NCI-H1092 treated with DMSO at 0.1 percent for 48 hours (cell line): Measurements from ENCODE around the gene DHRS3.
A peak's percentile ranks its signal among the peaks of the same experiment; 100 is the strongest.

Experiments used
- DNase-seq: peaks from one replicate; lab custom pipeline; 2025; lab: John Stamatoyannopoulos, UW

Gene DHRS3

DNA sequence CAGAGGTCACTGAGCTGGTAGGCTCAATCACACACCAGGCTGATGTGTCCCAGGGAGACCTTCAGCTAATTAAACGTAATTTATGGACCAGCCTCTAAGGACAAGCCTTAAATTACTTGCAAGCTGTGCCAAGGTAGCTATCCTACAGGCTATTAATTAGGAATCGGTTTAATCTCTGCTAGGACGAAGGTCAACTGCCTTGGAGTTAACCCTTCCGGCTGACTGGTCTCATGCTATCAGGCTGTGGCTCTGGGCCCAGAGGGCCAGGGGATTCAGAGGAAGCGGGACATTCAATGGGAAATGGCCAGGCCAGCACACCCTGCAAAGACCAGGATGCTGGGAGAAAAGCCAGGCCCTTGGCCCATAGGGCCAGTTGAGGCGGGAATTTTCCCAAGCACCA is 19.0 kb downstream of the DHRS3 start:
- DNase-seq, result no peak

GRCh38 chr1:12597792-12598191 is 20.2 kb downstream of the DHRS3 start:
- DNase-seq, result peak; percentile 19

DNA sequence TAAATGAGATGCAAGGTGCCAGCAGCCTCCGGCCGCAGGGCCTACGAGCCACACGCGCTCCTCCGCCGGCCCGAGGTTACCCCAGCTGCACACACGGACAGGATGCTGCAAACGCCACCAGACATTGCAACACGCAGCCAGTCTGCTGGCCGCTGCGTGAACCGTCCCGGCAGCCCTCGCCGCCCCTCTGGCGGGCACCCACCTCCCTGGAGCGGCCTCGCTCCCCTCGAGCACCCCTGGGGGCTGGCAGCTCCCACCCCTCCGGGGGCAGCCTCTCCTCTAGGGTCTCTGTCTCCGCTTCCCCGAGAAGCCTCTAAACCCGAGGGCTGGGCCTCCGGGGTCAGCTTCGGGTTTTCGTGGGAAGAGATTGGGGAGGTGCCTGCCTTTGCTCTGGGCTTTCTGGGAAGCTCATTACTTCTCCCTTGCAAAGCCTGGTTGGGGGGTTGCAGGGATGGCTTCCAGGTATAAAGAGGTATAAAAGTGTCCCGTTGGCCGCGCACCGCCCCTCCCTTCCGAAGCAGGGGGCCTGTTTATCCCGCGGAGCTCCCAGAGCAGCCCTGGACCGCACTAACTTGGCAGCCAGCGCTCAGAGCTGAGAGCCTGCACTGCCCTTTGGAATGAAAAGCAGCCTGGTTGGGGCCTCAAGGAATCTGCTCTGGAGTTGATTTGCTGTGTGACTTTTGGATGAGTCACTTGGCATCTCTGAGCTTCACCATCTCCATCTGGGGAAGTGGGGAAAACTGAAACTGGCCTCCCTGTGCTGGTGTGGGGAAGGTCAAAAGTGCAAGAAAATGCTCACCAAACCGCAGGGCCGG is 21.8 kb downstream of the DHRS3 start:
- DNase-seq, result peak; percentile 43

DNA sequence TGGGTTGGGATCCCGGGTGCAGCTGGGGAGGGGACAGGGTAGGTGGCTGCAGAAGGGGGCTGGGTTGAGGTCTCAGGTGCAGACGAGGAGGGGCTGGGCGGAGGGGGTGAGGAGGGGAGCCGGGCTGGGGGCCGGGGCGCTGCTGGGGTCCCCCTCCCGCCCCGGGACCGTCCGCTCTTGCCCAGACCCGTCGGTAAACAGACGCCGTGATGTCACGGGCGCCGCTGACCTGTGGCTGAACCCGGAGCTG is 22.3 kb downstream of the DHRS3 start:
- DNase-seq, result no peak

- no peak for DNase-seq
These were observed 22.8 kb downstream of the DHRS3 start for GRCh38 chr1:12594966-12595756.

- no peak for DNase-seq
These were observed 23.5 kb downstream of the DHRS3 start for GRCh38 chr1:12594490-12594889.

- DNase-seq, result no peak
These were observed 24.4 kb downstream of the DHRS3 start for GRCh38 chr1:12593621-12594066.

DNA sequence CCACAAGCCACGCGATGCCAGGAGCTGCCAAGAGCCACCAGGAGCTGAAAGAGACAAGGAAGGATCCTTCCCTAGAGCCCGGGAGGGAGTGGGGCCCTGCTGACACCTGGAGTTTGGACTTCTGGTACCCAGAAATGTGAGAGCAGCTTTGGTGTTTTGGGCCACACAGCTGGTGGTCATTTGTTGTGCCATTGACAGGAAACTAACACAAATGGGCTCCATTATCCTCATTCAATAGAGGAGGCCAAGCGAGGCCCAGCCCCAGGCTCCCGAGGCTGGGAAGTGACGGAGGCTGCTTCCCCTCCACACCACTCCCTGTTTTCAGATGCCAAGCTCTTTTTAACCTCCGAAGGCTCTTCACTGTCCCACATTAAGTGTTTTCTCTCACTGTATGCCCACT is 25.5 kb downstream of the DHRS3 start:
- DNase-seq, result no peak

DNA sequence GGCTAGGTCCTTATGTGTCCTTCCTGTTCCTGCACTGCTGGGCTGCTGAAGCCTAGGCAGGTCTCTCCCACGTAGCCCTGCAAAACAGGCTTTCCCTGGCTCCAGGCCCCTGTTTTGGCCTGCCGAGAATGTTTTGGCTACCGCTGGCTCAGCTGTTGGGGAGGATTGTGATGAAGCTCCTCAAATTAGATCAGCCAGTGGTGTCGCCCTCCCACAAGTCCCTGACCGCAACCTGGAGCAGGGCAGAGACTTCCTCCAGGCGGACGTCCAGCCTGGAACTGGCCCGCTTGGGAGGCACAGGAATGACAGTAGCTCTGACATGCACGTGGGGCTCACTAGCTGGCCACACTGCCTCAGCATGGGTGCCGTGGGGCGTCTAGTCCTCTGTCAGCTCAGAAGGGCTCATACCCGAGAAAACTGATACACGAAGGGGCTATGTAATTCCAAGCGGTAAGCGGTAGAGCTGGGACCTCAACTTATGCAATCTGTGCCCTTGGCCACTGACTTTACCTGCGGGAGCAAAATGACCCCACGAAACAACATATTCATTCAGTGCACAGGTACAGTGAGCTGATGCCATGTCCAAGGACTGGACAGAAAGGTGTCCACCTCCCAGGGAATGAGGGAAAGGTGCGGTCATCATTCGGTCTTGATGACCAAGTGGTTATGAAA is 26.6 kb downstream of the DHRS3 start:
- DNase-seq, result no peak

DNA sequence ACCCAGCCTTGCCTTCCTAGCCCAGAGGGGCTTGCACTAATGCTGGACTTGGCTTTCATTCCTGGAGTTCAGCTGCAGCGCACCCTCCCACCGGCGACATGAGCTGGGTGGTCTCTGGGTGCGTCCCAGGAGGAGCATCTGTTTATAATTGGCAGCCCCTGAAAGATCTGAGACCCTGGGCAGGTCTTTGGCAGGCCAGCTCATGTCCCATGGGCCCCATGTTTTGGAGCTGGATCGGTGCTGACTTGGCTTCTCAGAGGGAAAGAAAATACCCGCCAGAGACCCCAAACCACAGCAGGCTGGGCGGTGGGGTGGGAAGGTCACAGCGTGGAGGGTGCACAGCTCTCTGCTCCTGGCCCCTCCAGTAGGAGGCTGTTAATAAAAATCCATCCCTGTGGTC is 29.3 kb downstream of the DHRS3 start:
- DNase-seq, result no peak

GRCh38 chr1:12587981-12588640 is 29.9 kb downstream of the DHRS3 start:
- DNase-seq, result no peak

- no peak for DNase-seq
These were observed 31.8 kb downstream of the DHRS3 start for GRCh38 chr1:12585951-12586942.

- DNase-seq, result no peak
These were observed 32.5 kb downstream of the DHRS3 start for GRCh38 chr1:12585536-12585935.

- DNase-seq, result no peak
These were observed 33.0 kb downstream of the DHRS3 start for GRCh38 chr1:12584900-12585525.

GRCh38 chr1:12583484-12583883 is 34.5 kb downstream of the DHRS3 start:
- DNase-seq, result no peak

- DNase-seq, result no peak
These were observed 35.4 kb downstream of the DHRS3 start for GRCh38 chr1:12582649-12583048.

GRCh38 chr1:12581179-12581578 is 36.8 kb downstream of the DHRS3 start:
- DNase-seq, result no peak

GRCh38 chr1:12580054-12580887 is 37.7 kb downstream of the DHRS3 start:
- no peak for DNase-seq

DNA sequence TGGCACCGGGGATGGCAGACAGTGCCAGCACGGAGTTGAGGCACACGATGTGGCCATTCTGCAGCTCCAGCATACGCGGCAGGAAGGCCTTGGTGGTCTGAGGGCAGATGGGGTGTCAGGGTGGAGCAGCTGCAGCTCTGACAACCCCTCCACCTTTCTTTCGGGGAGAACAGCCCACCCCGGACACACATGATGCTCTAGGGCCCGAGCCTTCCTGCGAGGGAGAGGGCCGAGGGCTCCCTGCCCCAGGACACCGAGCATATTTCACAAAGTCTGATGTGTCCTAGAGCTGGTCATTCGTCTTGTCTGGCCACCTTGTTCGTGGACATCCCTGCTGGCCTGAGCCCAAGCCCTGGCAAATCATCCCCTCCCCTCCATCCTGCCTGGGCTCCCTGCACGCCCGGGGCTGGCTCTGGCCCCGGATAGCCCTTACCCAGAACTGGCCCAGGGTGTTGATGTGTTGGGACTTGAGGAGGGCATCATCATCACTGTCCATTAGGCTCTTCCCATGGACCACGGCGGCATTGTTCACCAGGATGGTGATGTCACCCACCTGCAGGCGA is 39.1 kb downstream of the DHRS3 start:
- no peak for DNase-seq

DNA sequence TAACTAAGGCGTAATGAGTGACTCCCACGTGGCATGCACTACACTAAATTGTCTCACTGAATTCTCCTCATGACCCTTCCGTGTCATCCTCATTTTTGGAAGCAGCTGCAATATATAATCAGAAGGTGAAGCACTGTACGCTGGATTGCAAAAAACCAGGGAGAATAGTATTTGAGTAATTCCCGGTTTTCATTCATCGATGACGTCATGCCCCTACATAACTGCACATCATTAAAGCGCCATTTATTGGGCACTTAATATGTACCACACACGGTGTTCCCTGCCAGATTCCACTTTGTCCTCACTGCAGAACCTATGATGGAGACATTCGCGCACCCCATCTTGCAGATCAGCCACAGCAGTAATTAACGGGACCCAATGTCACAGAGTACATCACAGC is 41.0 kb downstream of the DHRS3 start:
- DNase-seq, result no peak
